ENCODE measurements around the gene NFATC2. TPM values are rescaled to one million over a fixed set of nuclear protein-coding genes. Genes with fewer than 3 reads are reported as not detected.

The NFATC2 gene
- total RNA-seq, 1 experiment from 2014 or later, result 5.0 TPM

GRCh38 chr20:51508780-51509179, 33.7 kb downstream of the NFATC2 start:
- Histone ChIP-seq H3K9ac (ENCODE audit: low read length) (no peak overlapping the region), H3K79me2 (ENCODE audit: insufficient read depth, low read length) (no peaks in the 10 kb centered on the region), H3K27me3 (ENCODE audit: insufficient read depth, low read length) (no peaks in the 10 kb centered on the region), H3K4me1 (ENCODE audit: control insufficient read depth in 1 of 2, insufficient read depth in 2 of 2, low read length in 2 of 2) (no peaks in the 10 kb centered on the region), H3K9me2 (ENCODE audit: insufficient read depth) (no peaks in the 10 kb centered on the region), H3K27ac (ENCODE audit: low read depth, low read length) (no peak overlapping the region), H3K9me3 (ENCODE audit: control insufficient read depth in 1 of 2, insufficient read depth in 1 of 2, low read depth in 1 of 2, low read length in 2 of 2) (no peaks in the 10 kb centered on the region), H2AFZ (ENCODE audit: low read depth, low read length, poor library complexity, severe bottlenecking) (no peak overlapping the region), H3K4me2 (ENCODE audit: low read length) (no peak overlapping the region), H4K20me1 (ENCODE audit: insufficient read depth) (no peaks in the 10 kb centered on the region), H3K36me3 (ENCODE audit: control insufficient read depth in 1 of 2, insufficient read depth in 2 of 2, low read length in 2 of 2) (no peaks in the 10 kb centered on the region), H3K4me3 (replicated peaks in 1 of 2; ENCODE audit: low read depth in 1 of 2, low read length in 2 of 2) (no peak overlapping the region)
- no peak for DNase-seq (ENCODE audit: low read depth, low spot score)
- ChIA-PET RAD21 (ENCODE audit: low non-redundant PET in 1 of 2, low total read pairs in 2 of 2, uncharacterized antibody in 2 of 2, unreplicated experiment in 2 of 2) (no interaction called here), POLR2A (no interaction called here), CTCF (no interaction called here)
- TF ChIP-seq EZH2 (IDR thresholded peaks at IDR 0.05), result no peak
- no peak for TF ChIP-seq CBX3 (IDR thresholded peaks at IDR 0.05; ENCODE audit: low read depth)
- TF ChIP-seq CEBPB (IDR thresholded peaks at IDR 0.05; ENCODE audit: low read depth), result no peak
- no peak for TF ChIP-seq EGR1 (IDR thresholded peaks at IDR 0.05; ENCODE audit: low read depth)
- no peak for TF ChIP-seq ATF3 (IDR thresholded peaks at IDR 0.05)
- TF ChIP-seq ZBTB33 (IDR thresholded peaks at IDR 0.05; ENCODE audit: extremely low read depth, insufficient replicate concordance, low read length), result no peak
- TF ChIP-seq REST (IDR thresholded peaks at IDR 0.05; ENCODE audit: low read depth), result no peak
- TF ChIP-seq SRF (IDR thresholded peaks at IDR 0.05; ENCODE audit: low read depth), result no peak
- TF ChIP-seq SP1 (IDR thresholded peaks at IDR 0.05; ENCODE audit: low read depth), result no peak
- no peak for TF ChIP-seq POLR2A (IDR thresholded peaks at IDR 0.05; ENCODE audit: borderline replicate concordance, extremely low read depth, insufficient read depth, insufficient read length)
- TF ChIP-seq POLR2AphosphoS5 (IDR thresholded peaks at IDR 0.05; ENCODE audit: low read depth, low read length), result no peak
- no peak for TF ChIP-seq SIN3A (IDR thresholded peaks at IDR 0.05; ENCODE audit: low read depth)
- no peak for TF ChIP-seq FOSL1 (IDR thresholded peaks at IDR 0.05; ENCODE audit: low read depth)
- TF ChIP-seq RAD21 (IDR thresholded peaks at IDR 0.05; ENCODE audit: low read depth), result no peak
- no TSS peak for BruUV-seq (replicated peaks)
- intact Hi-C loops (cut with micrococcal nuclease), result no loop called here
- ATAC-seq, result no peak

Measured in HCT116 (cell line).